HepG2 (cell line): ENCODE measurements around the gene SELL. TPM values are rescaled to one million over a fixed set of nuclear protein-coding genes. Genes with fewer than 3 reads are reported as not detected.

Experiments
- ATAC-seq: fragments of 200-7000 bp; cut with Tn5 transposase; 3 replicates; pipeline ENCODE4 v1.9.1; 2020; ENCODE audit warnings: mild to moderate bottlenecking, moderate library complexity
- BruUV-seq: library from RNA; stranded (reverse); fragments of 400-500 nt; replicated peaks from 2 replicates; lab custom pipeline; 2021; lab: Mats Ljungman, UMichigan
- CTCF ChIA-PET: fragments of 300-600 bp; formaldehyde crosslinking; extraction: SDS; loops from one replicate; lab custom pipeline; 2021; ENCODE audit warnings: low total read pairs, inconsistent platforms, low intra/inter-chr PET ratio; lab: Yijun Ruan, JAX
- POLR2A ChIA-PET: fragments of 350-600 bp; sonication (Branson Sonifier 250); formaldehyde crosslinking; loops from one replicate; lab custom pipeline; 2020; ENCODE audit warnings: antibody characterized with exemption, inconsistent platforms; lab: Yijun Ruan, JAX
- DNase-seq: peaks from one replicate; pipeline ENCODE4 v3.0.0-alpha.2; 2015; ENCODE audit warnings: low spot score
- FAIRE-seq: peaks from 3 replicates; lab custom pipeline; 2011; peaks lifted over from hg19 to GRCh38; lab: Jason Lieb, UNC
- H2AFZ ChIP-seq: one replicate; pipeline ENCODE4 v1.6.1; 2011; ENCODE audit warnings: low read length, inconsistent platforms
- H3K27ac ChIP-seq: fragments of 300-600 bp; 3 replicates; pipeline ENCODE4 v1.8.0; 2011; ENCODE audit warnings: mixed run types, mild to moderate bottlenecking, mixed read lengths, low read length, inconsistent platforms; ENCODE audit not compliant: insufficient read depth; ENCODE audit errors: extremely low read length
- H3K27me3 ChIP-seq, 2 experiments: fragments of 200-600 bp in 1 of 2; 2 replicates in 1 of 2; 3 replicates in 1 of 2; pipeline versions ENCODE4 v1.6.0 to v1.8.0; 2011; ENCODE audit warnings: low read length in 2 of 2, mild to moderate bottlenecking in 2 of 2, moderate library complexity in 2 of 2, inconsistent platforms in 1 of 2; ENCODE audit not compliant: insufficient read depth in 2 of 2, control insufficient read depth in 1 of 2
- H3K36me3 ChIP-seq, 2 experiments: fragments of 200-600 bp in 1 of 2; replicated peaks in 1 of 2; 2 replicates in 1 of 2; 3 replicates in 1 of 2; pipeline versions ENCODE4 v1.5.1 to v1.8.0; 2011; ENCODE audit warnings: low read length in 2 of 2, inconsistent platforms in 1 of 2; ENCODE audit not compliant: insufficient read depth in 2 of 2, control insufficient read depth in 1 of 2
- H3K4me1 ChIP-seq: 2 replicates; pipeline ENCODE4 v1.5.1; 2012; ENCODE audit warnings: low read length, inconsistent platforms; ENCODE audit not compliant: insufficient read depth
- H3K4me2 ChIP-seq: 2 replicates; pipeline ENCODE4 v1.6.0; 2011; ENCODE audit warnings: low read depth, low read length, inconsistent platforms
- H3K4me3 ChIP-seq, 3 experiments: fragments of 200-600 bp in 1 of 3; sonication (generic), shearing (Covaris generic) in 1 of 3; replicated peaks in 1 of 3; 2 replicates each; pipeline ENCODE4 v1.5.1; 2011 to 2016; ENCODE audit warnings: low read length in 3 of 3, inconsistent platforms in 2 of 3, low read depth in 2 of 3, mild to moderate bottlenecking in 2 of 3, control low read depth in 1 of 3, mixed read lengths in 1 of 3; ENCODE audit not compliant: insufficient read depth in 1 of 3
- H3K79me2 ChIP-seq: one replicate; pipeline ENCODE4 v1.6.1; 2011; ENCODE audit warnings: low read length, inconsistent platforms; ENCODE audit not compliant: insufficient read depth
- H3K9ac ChIP-seq: 2 replicates; pipeline ENCODE4 v1.6.0; 2011; ENCODE audit warnings: mild to moderate bottlenecking, low read depth, low read length, inconsistent platforms; ENCODE audit not compliant: insufficient read depth
- H3K9me3 ChIP-seq: 2 replicates; pipeline ENCODE4 v1.5.1; 2012; ENCODE audit warnings: mild to moderate bottlenecking, low read length
- H4K20me1 ChIP-seq: 2 replicates; pipeline ENCODE4 v1.6.0; 2011; ENCODE audit warnings: inconsistent platforms, mild to moderate bottlenecking, low read length, moderate library complexity; ENCODE audit not compliant: insufficient read depth
- CREM ChIP-seq, 2 experiments: sonication (generic) in 1 of 2; formaldehyde crosslinking in 1 of 2; IDR thresholded peaks; 2 replicates each; pipeline versions ENCODE4 v1.4.0 to v1.6.1; 2016 to 2020; ENCODE audit warnings: antibody characterized with exemption in 1 of 2, mild to moderate bottlenecking in 1 of 2, missing genetic modification reagents in 1 of 2
- DZIP1 ChIP-seq: sonication (generic); formaldehyde crosslinking; IDR thresholded peaks from 2 replicates; pipeline ENCODE4 v1.5.0; 2020; ENCODE audit warnings: mild to moderate bottlenecking, missing genetic modification reagents
- HBP1 ChIP-seq: IDR thresholded peaks from 2 replicates; pipeline ENCODE4 v1.6.1; 2016; ENCODE audit warnings: low read depth, control low read depth
- IRF2 ChIP-seq: IDR thresholded peaks from 2 replicates; pipeline ENCODE4 v1.6.1; 2018; ENCODE audit warnings: missing genetic modification reagents, missing compliant biosample characterization
- KAT2B ChIP-seq: fragments of 150-350 bp; IDR thresholded peaks from 2 replicates; pipeline ENCODE4 v1.6.1; 2014; ENCODE audit warnings: low read depth, low read length, borderline replicate concordance
- KLF12 ChIP-seq: sonication (generic); formaldehyde crosslinking; IDR thresholded peaks from 2 replicates; pipeline ENCODE4 v1.4.0; 2020; ENCODE audit warnings: missing genetic modification reagents, borderline replicate concordance
- NFKB2 ChIP-seq: sonication (generic); formaldehyde crosslinking; IDR thresholded peaks from 2 replicates; pipeline ENCODE4 v1.4.0; 2020; ENCODE audit warnings: missing genetic modification reagents, borderline replicate concordance
- NRL ChIP-seq: sonication (generic); formaldehyde crosslinking; IDR thresholded peaks from 2 replicates; pipeline ENCODE4 v1.5.0; 2020; ENCODE audit warnings: missing genetic modification reagents, mild to moderate bottlenecking, moderate library complexity, borderline replicate concordance
- RCOR2 ChIP-seq: IDR thresholded peaks from 2 replicates; pipeline ENCODE4 v1.6.1; 2016; ENCODE audit warnings: missing biosample characterization, missing genetic modification reagents
- ZNF432 ChIP-seq: sonication (generic); formaldehyde crosslinking; IDR thresholded peaks from 2 replicates; pipeline ENCODE4 v1.5.0; 2020; ENCODE audit warnings: missing genetic modification reagents, mild to moderate bottlenecking, borderline replicate concordance
- ZNF569 ChIP-seq: sonication (generic); formaldehyde crosslinking; IDR thresholded peaks from 2 replicates; pipeline ENCODE4 v1.5.0; 2020; ENCODE audit warnings: mild to moderate bottlenecking, missing genetic modification reagents, moderate library complexity, borderline replicate concordance
- ZNF678 ChIP-seq: sonication (generic); formaldehyde crosslinking; IDR thresholded peaks from 2 replicates; pipeline ENCODE4 v1.4.0; 2020; ENCODE audit warnings: mild to moderate bottlenecking, missing genetic modification reagents
- ZNF782 ChIP-seq: sonication (generic); formaldehyde crosslinking; IDR thresholded peaks from 2 replicates; pipeline ENCODE4 v1.4.0; 2020; ENCODE audit warnings: missing genetic modification reagents, mild to moderate bottlenecking, borderline replicate concordance
- WGBS: methylation state at CpG from one replicate; pipeline ENCODE4 v1.1.6; 2017; ENCODE audit warnings: low lambda C conversion rate; 5-methylcytosine and 5-hydroxymethylcytosine counted together
- in situ Hi-C: cut with HindIII; loops from 2 replicates; pipeline ENCODE4 v1.10.0; 2017; ENCODE audit warnings: low pct_unique_long_range_greater_than_20kb; ENCODE audit not compliant: extremely low pct_ligation_motif_present
- intact Hi-C: fragments of 100-400 bp; cut with micrococcal nuclease; formaldehyde crosslinking; loops from one replicate; pipeline ENCODE4 v1.10.0; 2022; ENCODE audit not compliant: unreplicated experiment
- polyA plus RNA-seq, 8 experiments: library from polyadenylated mRNA; depleted of rRNA in 3 of 8; stranded (reverse) in 7 of 8; unstranded in 1 of 8; fragments of >200 nt; fragmentation: Illumina TruSeq in 4 of 8; extraction: Trizol in 4 of 8; gene quantifications; 2 replicates each; pipeline versions ENCODE4 v1.2.1 to v1.2.3, GENCODE V29; 2011 to 2016; ENCODE audit warnings: low read depth in 4 of 8, missing spikeins in 1 of 8, mixed read lengths in 1 of 8; ENCODE audit not compliant: insufficient read depth in 1 of 8
- total RNA-seq, 5 experiments: library from RNA; depleted of rRNA; stranded (reverse); fragments of >200 nt; fragmentation: Illumina TruSeq; extraction: Trizol; gene quantifications; 2 replicates each; pipeline ENCODE4 v1.2.3, GENCODE V29; 2016; ENCODE audit warnings: low read depth in 1 of 5
- TF ChIP-seq, protein P1 (sequence below): sonication (generic); formaldehyde crosslinking; IDR thresholded peaks from 2 replicates; pipeline ENCODE4 v1.4.0; 2020; ENCODE audit warnings: missing genetic modification reagents, borderline replicate concordance
- TF ChIP-seq, protein P2 (sequence below): IDR thresholded peaks from 2 replicates; pipeline ENCODE4 v1.6.1; 2016; ENCODE audit warnings: low read depth

The SELL gene
- total and polyA plus RNA-seq, 2 of the 13 experiments (the other 11 are each of a cell fraction or from before 2014, with no cell fraction given) = 0.13 to 0.18 TPM

GRCh38 chr1:169708647-169709046 is 2.8 kb downstream of the SELL start (continued):
- TF ChIP-seq DZIP1 (CRISPR knock-in tag) (no peak), ZNF432 (no peak), IRF2 (no peak)

DNA sequence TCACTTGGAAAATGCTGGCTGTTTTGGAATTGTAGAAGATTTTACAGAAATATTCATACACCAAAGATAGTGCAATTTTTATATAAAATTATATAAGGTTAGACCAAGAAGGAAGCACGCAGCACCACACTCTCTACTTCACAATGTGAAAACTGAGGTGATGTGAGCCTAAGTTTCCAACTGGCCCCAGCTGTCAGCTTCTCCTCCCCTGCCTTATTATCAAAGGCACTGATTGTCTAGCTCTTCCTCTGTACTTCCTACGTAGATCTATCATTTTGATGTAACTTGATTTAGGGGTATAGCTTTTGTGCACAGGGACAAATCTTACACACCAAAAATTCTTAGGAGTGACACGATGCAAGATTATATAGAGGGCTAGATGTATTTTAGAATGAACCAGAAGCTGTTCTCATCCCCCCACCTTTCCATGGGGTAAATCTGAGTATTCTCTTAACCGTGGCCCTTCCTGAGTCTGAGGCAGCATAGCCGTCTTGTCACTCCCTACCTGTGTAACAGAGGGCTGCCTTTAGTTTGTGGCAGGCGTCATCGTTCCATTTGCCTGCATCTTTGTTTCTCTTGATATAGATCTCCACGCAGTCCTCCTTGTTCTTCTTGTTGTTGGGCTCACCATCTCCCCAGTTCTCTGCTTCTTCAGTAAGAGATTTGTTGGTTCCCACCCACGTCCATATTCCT is 3.4 kb downstream of the SELL start:
- CTCF ChIA-PET = no interaction called here
- no peaks in the 10 kb centered on the region for H3K79me2 ChIP-seq
- H3K27me3 ChIP-seq = no peaks in the 10 kb centered on the region
- no peaks in the 10 kb centered on the region for H3K9me3 ChIP-seq
- H3K4me2 ChIP-seq = no peak overlapping the region
- H2AFZ ChIP-seq = no peak overlapping the region
- 23% methylated on average over 9 of the region's 9 CpGs for WGBS
- no peak overlapping the region for H3K27ac ChIP-seq
- peaks cover 10% of the 10 kb centered on the region for H3K4me1 ChIP-seq
- ATAC-seq (no peak), DNase-seq (no peak), FAIRE-seq (no peak)
- intact Hi-C loops = no loop called here
- in situ Hi-C loops = loop anchor here (5.0 kb wide), 1 partner anchor 106 kb away; no protein-coding TSS in a partner anchor
- H3K36me3 ChIP-seq = no peaks in the 10 kb centered on the region
- POLR2A ChIA-PET = no interaction called here
- H3K9ac ChIP-seq = no peak overlapping the region
- H3K4me3 ChIP-seq = no peak overlapping the region
- BruUV-seq = no TSS peak
- H4K20me1 ChIP-seq = no peaks in the 10 kb centered on the region
- TF ChIP-seq, protein P1, sequence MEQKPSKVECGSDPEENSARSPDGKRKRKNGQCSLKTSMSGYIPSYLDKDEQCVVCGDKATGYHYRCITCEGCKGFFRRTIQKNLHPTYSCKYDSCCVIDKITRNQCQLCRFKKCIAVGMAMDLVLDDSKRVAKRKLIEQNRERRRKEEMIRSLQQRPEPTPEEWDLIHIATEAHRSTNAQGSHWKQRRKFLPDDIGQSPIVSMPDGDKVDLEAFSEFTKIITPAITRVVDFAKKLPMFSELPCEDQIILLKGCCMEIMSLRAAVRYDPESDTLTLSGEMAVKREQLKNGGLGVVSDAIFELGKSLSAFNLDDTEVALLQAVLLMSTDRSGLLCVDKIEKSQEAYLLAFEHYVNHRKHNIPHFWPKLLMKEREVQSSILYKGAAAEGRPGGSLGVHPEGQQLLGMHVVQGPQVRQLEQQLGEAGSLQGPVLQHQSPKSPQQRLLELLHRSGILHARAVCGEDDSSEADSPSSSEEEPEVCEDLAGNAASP (CRISPR knock-in tag) = no peak
- TF ChIP-seq ZNF782 (CRISPR knock-in tag) (no peak), ZNF678 (CRISPR knock-in tag) (no peak), KAT2B (no peak), NRL (CRISPR knock-in tag) (no peak), CREM (IDR thresholded peaks at IDR 0.05) (no peak), CREM (CRISPR knock-in tag; IDR thresholded peaks at IDR 0.05) (no peak), KLF12 (CRISPR knock-in tag) (no peak), ZNF569 (CRISPR knock-in tag) (no peak), HBP1 (no peak), NFKB2 (CRISPR knock-in tag) (no peak), RCOR2 (CRISPR knock-in tag) (no peak)
- TF ChIP-seq, protein P2, sequence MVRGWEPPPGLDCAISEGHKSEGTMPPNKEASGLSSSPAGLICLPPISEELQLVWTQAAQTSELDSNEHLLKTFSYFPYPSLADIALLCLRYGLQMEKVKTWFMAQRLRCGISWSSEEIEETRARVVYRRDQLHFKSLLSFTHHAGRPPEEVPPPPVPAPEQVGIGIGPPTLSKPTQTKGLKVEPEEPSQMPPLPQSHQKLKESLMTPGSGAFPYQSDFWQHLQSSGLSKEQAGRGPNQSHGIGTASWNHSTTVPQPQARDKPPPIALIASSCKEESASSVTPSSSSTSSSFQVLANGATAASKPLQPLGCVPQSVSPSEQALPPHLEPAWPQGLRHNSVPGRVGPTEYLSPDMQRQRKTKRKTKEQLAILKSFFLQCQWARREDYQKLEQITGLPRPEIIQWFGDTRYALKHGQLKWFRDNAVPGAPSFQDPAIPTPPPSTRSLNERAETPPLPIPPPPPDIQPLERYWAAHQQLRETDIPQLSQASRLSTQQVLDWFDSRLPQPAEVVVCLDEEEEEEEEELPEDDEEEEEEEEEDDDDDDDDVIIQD = no peak
